GM19467 (cell line): ENCODE measurements around the gene CCDC33.

Source experiments
- ATAC-seq: cut with Tn5 transposase; IDR thresholded peaks from one replicate; pipeline ENCODE4 v1.9.1; 2021; ENCODE audit warnings: mild to moderate bottlenecking, moderate library complexity; ENCODE audit not compliant: unreplicated experiment

The CCDC33 gene

DNA sequence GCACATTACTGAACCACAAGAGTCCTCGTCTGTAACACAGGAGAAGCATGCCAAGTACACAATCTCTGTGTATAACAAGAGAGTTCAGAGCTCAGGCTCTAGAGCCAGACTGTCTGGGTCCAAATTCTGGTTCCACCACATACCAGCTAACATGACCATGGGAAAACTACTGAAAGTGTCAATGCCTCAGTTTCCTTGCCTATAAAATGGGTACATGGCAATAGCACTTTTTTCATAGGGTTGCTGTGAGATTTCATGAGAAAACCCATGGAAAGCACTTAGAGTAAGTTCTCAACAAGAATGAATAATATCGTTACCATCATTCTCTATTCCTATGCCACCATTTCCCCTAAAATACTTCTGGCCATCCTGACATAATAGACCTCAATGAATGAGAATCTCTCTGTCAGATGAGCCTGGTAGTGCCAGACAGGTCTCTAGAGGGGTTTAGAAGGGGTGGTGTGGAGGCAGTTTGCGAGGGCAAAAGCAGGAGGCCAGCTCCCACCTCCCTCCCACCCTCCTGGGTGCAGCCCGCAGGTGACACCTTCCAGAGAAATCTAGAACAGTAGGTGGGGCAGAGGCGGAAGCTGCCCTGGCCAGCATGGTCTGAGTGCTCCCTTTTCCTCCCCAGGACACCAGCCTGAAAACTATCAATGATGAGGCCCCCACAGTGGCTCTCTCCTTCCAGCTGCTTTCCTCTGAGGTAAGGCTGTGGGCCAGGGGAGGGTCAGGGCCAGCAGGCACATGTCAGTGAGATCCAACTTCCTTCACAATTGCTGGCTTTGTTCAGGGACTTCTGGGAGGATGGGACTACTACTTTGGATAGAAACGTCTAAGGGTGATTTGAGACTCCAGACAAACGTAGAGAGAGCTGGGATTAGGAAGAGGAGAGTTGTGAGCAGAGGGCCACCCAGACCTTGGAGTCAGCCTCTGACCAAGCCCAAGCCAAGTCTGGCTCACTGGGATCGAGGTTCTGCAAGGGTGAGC is 45.3 kb downstream of the CCDC33 start:
- no peak for ATAC-seq

DNA sequence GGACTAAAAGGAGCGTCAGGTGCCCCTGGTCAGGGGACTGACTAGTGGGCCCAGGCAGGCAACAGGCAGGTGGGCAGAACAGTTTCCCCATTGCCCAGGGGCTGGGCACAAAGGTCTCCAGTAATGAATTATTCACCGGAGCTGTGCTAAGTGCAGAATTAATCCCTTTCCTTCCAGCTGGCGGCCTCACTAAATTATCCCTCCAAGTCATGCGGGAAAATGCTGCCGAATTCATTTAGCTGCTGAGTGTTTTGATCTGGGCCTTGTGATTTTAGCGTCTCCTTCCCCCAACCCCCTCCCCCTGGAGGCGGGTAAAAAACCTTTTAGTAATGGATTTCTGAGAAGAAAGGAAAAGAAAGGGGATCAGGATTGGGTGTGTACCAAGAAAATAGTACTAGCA is 47.2 kb downstream of the CCDC33 start:
- ATAC-seq: no peak

DNA sequence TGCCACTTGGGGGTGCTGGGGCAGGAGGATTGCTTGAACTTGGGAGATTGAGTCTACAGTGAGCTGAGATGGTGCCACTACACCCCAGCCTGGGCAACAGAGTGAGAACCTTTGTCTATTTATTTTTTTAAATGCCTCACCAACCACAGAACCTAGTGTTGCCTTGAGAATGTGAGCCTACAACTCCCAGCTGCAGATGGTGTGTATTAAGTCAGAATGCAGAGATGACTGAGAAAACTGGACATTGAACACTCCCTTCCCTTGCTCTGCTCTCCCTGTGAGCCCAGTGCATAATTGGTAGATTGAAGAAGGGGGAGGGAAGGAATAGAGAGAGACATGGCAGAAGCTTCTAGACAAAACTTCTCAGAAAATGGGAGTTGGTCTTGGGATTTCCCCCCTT is 53.5 kb downstream of the CCDC33 start:
- ATAC-seq: no peak

DNA sequence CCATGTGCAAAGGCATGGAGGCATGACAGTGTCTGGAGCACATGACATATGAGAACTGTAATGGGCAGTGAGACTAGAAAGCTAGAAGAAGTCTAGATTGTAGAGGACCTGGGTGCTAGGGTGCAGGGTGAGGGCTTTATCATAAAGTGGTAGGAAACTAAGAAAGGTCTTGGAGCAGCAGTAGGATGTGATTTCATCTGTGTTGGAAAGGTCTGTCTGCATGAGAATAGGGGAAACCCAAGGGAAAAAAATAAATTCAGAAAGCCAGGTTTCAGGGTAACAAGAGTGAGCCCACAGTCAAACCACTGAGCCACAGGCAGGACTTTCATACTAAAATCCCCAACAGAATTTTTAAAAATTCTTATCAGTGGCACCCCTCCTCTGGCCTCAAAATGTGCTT is 54.5 kb downstream of the CCDC33 start:
- ATAC-seq: no peak

DNA sequence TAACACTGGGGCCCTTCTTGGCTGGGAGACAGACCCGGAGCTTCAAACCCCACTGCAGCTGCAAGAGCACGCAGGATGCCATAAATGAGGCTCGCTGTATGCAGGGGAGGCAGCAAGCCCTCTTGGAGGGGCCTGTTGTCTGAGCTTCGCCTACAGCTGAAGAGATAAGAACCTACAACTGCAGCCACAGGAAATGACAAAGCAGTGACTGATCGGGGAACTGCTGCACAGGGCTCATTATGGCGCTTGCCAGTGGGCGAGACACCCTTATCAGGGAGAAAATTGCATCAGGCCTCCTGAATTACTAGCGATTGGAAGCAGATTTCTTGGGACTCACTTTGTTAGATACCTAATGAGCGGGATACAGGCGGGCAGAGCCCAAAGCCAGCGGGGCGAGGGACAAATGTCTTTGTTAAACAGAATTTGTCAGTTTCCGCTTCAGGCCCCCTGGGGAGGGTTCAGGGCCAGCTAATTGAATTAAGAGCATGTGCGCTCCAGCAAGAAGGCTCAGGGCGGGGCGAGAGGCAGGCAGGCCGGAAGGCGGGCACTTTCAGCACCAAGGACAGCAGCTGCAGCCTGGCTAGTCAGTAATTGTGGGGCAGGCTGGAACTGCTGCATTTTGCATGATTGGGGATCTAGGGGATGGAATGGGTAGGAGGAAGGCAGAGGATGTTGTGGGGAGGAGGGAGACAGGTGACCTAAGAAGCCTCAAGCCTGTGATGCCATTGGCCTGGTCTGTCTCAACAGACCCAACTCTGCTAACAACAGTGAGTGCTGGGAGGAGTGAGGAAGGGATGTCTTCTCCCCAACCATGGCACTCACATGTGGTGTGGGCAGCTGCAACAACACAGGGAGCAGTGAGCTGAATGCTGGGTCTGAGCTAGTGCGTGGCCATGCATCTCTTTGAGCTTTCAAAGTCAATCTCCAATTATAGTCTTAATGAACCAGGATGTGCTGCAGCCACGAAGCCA is 55.3 kb downstream of the CCDC33 start:
- no peak for ATAC-seq

DNA sequence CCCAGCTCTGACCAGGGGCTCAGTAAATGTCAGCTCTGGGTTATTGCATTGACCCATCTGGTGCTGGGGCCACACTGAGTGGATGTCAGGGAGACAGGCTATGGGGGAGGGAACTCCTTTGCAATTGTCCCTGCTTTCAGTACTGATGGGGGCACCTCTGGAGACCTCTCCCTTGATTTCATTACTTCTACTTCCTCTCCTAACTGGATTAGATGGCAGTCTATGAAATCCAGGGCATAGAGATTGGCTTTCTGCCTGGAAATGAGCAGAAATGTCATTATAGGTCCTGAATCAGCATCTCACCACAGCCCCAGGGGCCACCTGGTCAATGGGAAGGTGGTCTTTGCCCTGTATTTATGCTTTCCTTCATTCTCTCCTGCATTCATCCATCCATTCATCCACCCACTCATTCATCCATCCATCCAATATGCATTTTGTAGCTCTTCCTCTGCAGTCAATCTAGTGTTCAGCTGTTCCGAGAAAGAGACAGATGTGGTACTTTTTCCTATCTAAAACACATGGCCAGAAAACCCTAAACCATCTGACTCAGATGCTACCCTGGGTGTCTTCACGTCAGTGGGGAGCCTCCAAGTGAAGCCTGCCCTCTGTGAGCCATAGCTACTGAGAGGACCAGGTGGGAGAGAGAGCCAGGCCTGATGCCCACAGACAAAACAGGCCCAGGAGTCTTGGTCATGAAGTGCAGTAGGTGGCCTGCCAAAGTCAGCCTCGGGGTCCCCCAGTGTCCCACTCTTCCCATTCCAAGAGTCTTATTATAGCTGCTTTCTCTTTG is 57.1 kb downstream of the CCDC33 start:
- no peak for ATAC-seq

DNA sequence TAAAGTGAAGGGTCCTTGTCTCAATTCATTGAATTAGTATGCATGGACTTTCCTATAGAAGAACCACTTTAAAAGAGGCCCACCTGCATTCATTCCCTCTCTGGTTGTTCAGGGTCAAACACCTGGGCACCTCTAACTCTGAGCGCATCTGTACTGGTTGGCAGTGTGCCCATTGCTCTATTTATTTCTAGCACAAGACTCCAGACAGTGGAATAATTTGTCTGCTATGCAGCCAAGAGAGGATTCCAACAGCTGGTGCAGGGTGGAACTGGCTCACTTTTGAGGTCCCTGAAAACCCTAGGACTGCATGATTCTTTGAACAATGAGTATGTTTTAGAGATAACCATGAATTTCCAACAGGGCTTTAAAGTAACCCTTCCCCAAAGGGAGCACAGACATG is 57.9 kb downstream of the CCDC33 start:
- ATAC-seq: no peak

DNA sequence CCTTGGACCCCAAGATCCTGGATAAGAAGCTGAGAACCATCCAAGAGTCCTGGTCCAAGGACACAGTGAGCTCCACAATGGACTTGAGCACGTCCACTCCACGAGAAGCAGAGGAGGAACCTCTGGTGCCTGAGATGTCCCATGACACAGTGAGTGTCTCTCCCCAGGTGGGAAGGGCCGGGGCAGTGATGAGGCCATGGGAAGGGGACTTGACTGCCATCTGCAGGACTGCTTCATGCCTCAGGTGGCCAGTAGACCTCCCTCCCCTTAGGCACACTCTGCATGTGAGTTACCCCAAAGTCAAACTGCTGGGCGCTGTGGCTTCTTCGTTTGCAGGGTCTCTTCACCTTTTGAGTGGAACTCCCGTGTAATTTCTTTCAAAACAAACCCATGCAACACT is 59.7 kb downstream of the CCDC33 start:
- ATAC-seq: no peak

DNA sequence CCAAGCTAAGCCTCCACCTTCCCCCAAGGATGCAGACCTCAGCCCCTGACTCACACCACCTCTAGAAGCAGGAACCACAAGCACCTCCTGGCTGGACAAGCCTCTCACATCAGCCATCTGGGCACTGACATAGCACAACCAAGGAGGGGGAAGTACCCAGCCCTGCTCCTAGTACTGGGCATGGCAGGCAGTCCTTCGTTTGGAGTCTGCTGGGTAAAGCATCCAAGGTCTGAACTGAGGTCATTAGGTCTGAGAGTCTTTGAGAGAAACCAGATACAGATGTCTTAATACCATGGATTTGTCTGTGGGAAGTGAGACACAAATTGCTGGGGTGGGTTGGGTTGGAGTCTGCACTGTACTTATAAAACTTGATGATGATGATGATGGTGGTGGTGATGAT is 61.8 kb downstream of the CCDC33 start:
- no peak for ATAC-seq

DNA sequence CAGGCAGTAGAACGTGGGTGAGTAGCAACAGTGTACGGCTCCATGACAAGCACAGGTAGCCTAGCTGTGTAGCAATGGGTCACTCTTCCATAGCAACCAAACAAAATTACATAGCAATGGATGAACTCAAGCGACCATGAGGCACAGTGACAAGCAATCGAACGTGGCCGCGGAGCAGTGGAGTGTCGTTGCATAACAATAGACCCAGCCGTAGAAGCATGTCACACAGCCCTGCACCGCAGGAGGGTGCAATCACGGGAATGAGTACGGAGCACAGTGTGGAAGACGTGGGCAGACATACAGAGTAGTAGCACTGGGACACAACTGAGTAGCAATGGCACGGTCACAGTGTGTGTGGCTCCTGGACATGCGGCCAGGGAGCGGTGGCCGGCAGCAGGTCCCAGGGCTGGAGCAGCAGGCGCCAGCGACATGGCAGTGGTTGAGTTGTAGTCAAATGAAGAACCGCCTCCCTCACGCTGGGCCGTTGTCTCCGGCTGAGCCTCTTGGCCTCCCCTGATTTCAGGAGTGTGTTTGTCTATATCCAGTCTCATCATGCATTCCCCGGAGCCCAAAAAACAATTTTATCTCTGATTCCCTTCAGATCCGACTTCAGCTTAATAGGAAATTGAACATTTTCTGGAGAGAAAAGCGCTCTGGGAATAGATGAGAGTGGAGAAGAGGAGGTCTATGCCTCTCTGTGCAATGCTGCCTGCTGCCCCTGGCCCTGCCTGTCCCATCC is 64.1 kb downstream of the CCDC33 start:
- no peak for ATAC-seq

DNA sequence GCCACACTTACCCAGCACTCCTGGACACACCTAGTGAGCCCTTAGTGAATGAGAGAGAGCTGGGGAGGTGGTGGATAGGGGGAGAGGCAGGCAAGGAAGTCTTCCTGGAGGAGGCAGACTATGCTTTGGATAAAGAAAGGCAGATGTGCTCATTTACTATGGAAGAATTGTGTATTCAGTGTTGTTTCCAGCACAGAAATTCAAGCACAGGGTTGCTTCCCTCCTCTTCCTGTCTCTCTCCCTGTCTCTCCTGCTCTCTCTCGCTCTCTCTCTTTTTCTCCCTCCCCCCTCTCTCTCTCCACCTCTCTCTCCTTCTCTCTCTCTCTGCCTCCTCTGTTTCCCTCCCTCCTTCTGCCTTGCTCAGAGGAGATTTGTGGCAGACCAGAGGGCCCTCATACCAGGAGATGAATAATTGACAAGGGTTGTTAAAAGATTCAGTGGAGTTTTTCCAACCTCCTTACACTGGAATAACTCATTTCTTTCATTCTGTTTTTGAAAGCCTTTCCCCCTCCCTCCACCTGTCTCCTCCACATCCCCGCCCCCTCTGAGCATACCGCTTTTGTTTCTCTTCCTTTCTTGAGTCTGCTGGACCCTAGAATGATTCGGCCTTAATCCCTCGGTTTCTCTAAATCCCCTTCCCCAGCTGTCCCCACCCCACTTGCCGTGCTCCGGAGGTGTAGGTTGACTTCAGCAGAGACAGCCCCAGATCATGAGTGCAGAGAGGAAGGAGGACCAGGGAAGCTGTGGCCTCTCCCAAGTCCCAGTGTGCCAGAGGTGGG is 65.6 kb downstream of the CCDC33 start:
- no peak for ATAC-seq

DNA sequence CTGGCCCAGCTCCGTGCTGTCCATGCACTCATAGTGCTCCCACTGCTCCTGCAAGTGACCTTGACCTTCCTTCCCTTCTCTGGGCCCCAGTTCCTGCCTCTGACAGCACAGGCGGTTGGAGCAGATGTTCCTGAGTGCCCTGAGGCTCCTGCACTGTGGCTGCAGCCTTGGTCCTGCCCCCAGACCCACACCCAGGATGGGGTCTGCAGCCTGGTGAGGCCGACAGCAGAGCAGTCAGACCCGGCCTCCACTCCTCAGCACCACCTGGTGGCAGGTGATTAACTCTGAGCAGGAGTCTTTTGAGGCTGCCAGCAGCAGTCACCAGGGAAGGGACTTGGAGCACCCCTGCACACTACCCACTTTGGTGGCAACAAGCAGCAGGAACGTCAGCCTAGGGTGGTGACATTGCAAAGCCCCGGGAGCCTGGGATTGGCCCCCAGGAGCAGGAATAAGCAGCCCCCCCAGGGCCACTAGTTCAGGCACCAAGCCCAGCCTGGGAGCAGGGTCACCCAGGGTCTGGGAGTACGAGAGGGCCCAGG is 66.8 kb downstream of the CCDC33 start:
- no peak for ATAC-seq

DNA sequence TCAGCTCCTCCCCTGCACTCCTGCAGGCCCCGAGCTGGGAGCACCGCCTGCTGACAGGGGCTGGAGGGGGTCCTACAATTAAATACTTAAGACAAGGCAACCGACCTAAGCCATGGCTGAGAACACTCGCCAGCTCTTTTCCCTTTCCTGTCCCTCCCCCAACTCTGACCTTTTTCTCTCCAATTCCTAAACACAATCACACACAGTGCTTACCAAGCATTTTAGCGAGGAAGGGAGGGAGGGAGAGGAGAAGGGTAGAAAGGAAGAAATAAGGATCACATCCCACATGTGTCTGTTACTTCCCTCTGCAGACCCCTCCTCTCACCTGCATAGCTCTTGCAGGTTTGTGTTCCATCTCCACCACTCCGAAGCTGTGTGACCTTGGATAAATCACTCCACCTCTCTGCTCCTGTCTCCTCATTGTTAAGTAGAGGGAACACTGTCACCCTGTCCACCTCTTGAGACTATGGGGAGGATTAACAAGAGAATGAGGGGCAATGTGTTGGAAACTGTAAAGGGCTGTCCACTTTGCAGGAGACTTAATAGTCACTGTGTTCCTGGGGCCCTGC is 67.7 kb downstream of the CCDC33 start:
- ATAC-seq: no peak

DNA sequence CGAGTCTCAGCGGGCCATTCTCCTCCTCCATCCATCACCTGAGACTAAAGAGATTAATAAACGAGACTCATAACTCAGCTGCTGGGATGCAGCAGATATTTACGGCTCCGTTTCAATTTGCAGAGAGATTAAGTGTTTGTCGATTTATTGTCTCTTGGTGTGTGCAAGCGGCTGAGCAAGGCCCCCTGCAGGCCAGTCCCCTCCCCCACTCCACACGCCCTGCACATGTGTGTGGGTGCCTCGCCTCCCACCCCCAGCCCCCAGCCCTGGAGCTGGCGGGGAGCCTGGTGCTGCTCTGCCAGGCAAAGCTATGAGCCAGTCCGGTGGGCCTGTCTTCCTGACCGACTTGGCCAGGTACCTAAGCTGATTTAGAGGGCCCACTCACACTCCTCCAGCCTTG is 68.3 kb downstream of the CCDC33 start:
- ATAC-seq: no peak

DNA sequence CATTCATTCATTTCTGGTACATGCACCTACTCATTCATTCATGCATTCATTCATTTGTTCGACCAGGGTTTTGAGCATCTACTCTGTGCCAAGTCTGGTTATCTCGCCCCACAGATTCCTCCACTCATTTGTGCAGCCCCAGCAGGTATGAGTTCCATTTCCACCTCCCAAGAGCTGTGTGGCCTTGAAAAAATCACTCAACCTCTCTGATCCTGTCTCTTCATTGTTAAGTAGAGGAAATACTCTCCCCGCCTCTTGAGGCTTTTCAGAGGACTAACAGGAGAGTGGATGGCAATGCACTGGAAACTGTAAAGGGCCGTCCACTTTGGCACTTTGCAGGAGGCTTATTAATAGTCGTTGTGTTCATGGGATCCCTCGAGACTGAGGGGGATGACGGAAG is 69.6 kb downstream of the CCDC33 start:
- ATAC-seq: no peak

DNA sequence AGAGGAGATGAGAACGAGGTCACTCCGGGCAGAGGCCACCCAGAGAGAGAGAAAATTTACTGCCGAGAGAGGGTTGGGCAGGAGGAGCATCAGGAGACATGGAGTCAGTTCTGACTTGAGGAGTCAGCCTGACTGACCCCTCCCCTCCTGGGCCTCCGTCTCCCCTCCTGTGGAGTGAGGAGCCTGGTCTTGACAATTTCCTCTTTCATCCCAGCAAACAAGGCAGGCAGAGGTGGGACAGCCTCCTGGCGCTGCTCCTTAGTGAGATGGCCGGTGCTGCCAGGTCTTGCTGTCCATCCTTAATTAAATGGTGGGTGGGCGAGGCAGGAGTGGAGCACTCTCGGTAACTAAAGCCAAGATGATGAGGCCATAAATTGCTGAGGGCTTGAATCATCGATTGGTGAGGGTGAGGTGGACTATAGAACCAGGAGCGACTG is 70.7 kb downstream of the CCDC33 start:
- no peak for ATAC-seq

DNA sequence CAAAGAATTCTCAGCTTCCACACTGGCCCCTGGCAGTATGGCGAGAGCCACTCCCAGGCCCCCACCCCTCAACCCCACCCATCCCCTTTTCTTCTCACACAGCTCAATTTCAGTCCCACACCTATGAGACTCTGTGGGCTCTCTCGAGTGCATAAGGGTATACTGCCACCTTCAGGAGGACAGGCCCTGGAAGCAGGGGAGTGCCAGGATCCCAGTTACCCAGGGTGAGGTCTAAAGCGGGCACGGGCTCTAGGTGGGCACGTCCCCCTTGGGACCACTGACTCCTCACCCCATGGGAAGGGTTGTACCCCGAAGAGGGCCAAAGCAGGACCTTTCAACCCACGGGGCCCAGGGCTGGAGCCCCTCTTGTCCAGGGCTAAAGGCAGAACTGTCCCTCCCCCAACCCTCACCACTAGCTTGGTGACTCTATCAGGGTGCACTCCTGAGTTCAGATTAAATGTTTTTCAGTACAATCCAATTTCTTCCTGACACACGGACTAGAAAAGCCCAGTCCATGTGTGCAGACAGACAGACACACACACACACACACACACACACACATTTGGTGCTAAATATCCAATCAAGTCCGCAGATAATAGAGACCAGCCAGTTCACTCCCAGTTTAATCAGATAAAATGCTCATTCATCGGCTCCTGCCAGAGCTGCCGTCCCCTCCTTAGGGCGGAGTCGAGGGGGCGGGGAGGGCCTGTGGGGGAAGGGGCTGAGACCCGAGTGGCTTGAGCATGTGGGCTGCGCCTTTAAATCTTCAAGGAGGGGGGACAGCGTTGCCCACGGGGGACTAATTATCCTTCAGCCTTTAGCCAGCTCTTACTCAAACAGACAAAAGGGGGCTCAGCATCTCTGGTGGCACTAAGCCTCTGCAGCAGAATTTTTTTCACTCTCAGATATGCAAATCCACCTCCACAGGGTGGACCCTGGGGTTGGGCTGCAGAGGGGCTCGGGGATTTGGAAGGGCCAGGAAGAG is 72.0 kb downstream of the CCDC33 start:
- ATAC-seq: no peak
